AG04450 (cell line): ENCODE results near the gene OSBPL3. TPM values are rescaled to one million over a fixed set of nuclear protein-coding genes. Genes with fewer than 3 reads are reported as not detected.

Experiments used
- CTCF ChIA-PET: fragments of 300-600, 350-600 bp; formaldehyde crosslinking; extraction: SDS; loops from one replicate; lab custom pipeline; 2022; ENCODE audit warnings: antibody characterized with exemption, inconsistent platforms; lab: Charles Lee
- POLR2A ChIA-PET: fragments of 350-600 bp; formaldehyde crosslinking; extraction: SDS; loops from one replicate; lab custom pipeline; 2021; ENCODE audit warnings: antibody characterized with exemption, inconsistent platforms; lab: Yijun Ruan, JAX
- DNase-seq: peaks from one replicate; pipeline ENCODE4 v3.0.0-alpha.2; 2011; ENCODE audit warnings: low read depth, low spot score
- H3K27ac ChIP-seq: one replicate; pipeline ENCODE4 v1.5.1; 2012; ENCODE audit warnings: low read depth, low read length, control low read depth
- H3K27me3 ChIP-seq: one replicate; pipeline ENCODE4 v1.6.0; 2012; ENCODE audit warnings: low read length; ENCODE audit not compliant: control insufficient read depth, insufficient read depth
- H3K4me3 ChIP-seq: 2 replicates; pipeline ENCODE4 v1.5.1; 2011; ENCODE audit warnings: mild to moderate bottlenecking, low read depth, low read length, control low read depth
- H3K9me3 ChIP-seq: 2 replicates; pipeline ENCODE4 v1.5.1; 2012; ENCODE audit warnings: low read length; ENCODE audit not compliant: control insufficient read depth, insufficient read depth
- CTCF ChIP-seq: IDR thresholded peaks from 2 replicates; pipeline ENCODE4 v1.5.1; 2011; ENCODE audit warnings: low read depth, low read length, control low read depth, inconsistent platforms
- polyA plus RNA-seq: library from polyadenylated mRNA; depleted of rRNA; stranded (reverse); fragments of >200 nt; gene quantifications from 2 replicates; pipeline ENCODE4 v1.2.3, GENCODE V29; 2011

The OSBPL3 gene
- polyA plus RNA-seq, 1 experiment = 37.8 TPM

- POLR2A ChIA-PET = no interaction called here
- Histone ChIP-seq H3K4me3 (no peak overlapping the region), H3K27me3 (no peaks in the 10 kb centered on the region), H3K27ac (no peak overlapping the region), H3K9me3 (no peaks in the 10 kb centered on the region)
- TF ChIP-seq CTCF = no peak
- no peak for DNase-seq
- CTCF ChIA-PET = interaction anchor here (1.0 kb wide), 1 partner anchor 26 kb away, joined by 4 read pairs; no protein-coding TSS in a partner anchor
These were observed 185.9 kb downstream of the OSBPL3 start for GRCh38 chr7:24793982-24794648.

- no peak for TF ChIP-seq CTCF
- ChIA-PET POLR2A (interaction anchor here (0.6 kb wide), 1 partner anchor 337 kb away, joined by 3 read pairs; no protein-coding TSS in a partner anchor), CTCF (interaction anchor here (0.6 to 1.2 kb wide), 4 partner anchors 10 to 309 kb away, joined by 3 to 7 read pairs (median 3); no protein-coding TSS in a partner anchor)
- H3K9me3 ChIP-seq = peaks cover 3% of the 10 kb centered on the region; the same call in 1 of the 2 replicates
- H3K27me3 ChIP-seq = no peaks in the 10 kb centered on the region
- H3K27ac ChIP-seq = no peak overlapping the region
- DNase-seq = no peak
- H3K4me3 ChIP-seq = no peak overlapping the region
These were observed 190.9 kb downstream of the OSBPL3 start for GRCh38 chr7:24788961-24789576.

- CTCF ChIA-PET = interaction anchor here (0.6 to 1.2 kb wide), 4 partner anchors 11 to 310 kb away, joined by 3 to 7 read pairs (median 3); no protein-coding TSS in a partner anchor
- POLR2A ChIA-PET = no interaction called here
- TF ChIP-seq CTCF = peak; percentile 48
- Histone ChIP-seq H3K4me3 (no peak overlapping the region), H3K9me3 (peaks cover 3% of the 10 kb centered on the region; the same call in 1 of the 2 replicates), H3K27ac (no peak overlapping the region), H3K27me3 (no peaks in the 10 kb centered on the region)
- DNase-seq = no peak
These were observed 191.9 kb downstream of the OSBPL3 start for GRCh38 chr7:24788075-24788474.

- no peak for TF ChIP-seq CTCF
- ChIA-PET POLR2A (no interaction called here), CTCF (interaction anchor here (1.0 kb wide), 1 partner anchor 25 kb away, joined by 4 read pairs; no protein-coding TSS in a partner anchor)
- H3K4me3 ChIP-seq = no peak overlapping the region
- H3K27me3 ChIP-seq = no peaks in the 10 kb centered on the region
- DNase-seq = peak; percentile 81
- peak overlapping the region; percentile 86 for H3K27ac ChIP-seq
- H3K9me3 ChIP-seq = peaks cover 3% of the 10 kb centered on the region; the same call in 1 of the 2 replicates
These were observed 193.0 kb downstream of the OSBPL3 start for GRCh38 chr7:24786941-24787340.

GRCh38 chr7:24786306-24786705 lies 193.7 kb downstream of the OSBPL3 start:
- Histone ChIP-seq H3K4me3 (no peak overlapping the region), H3K9me3 (peaks cover 3% of the 10 kb centered on the region; the same call in 1 of the 2 replicates), H3K27ac (peak overlapping the region; percentile 86), H3K27me3 (no peaks in the 10 kb centered on the region)
- no peak for TF ChIP-seq CTCF
- ChIA-PET POLR2A (no interaction called here), CTCF (no interaction called here)
- DNase-seq = no peak
